CD4-positive, alpha-beta T cell (primary cell): ENCODE data around the gene TSPAN2. TPM values are rescaled to one million over a fixed set of nuclear protein-coding genes. Genes with fewer than 3 reads are reported as not detected.

Source experiments
- ATAC-seq: fragments of 200-7000 bp; cut with Tn5 transposase; one replicate; pipeline ENCODE4 v1.10.0; 2022; ENCODE audit warnings: mild to moderate bottlenecking; ENCODE audit not compliant: poor library complexity
- CTCF ChIA-PET: fragments of 350-600 bp; sonication (Branson Sonifier 250); formaldehyde crosslinking; loops from one replicate; lab custom pipeline; 2021; ENCODE audit warnings: antibody characterized with exemption, inconsistent platforms; lab: Charles Lee
- POLR2A ChIA-PET: fragments of 350-600 bp; sonication (Branson Sonifier 250); formaldehyde crosslinking; loops from one replicate; lab custom pipeline; 2021; ENCODE audit warnings: antibody characterized with exemption, inconsistent platforms; lab: Charles Lee
- DNase-seq, 14 experiments: peaks; one replicate each; pipeline ENCODE4 v3.0.0-alpha.2; 2013 to 2020; ENCODE audit warnings: mixed read lengths in 2 of 14
- H3K27ac ChIP-seq, 2 donors: one replicate each; pipeline versions ENCODE4 v1.5.1 to v1.7.0; 2013; ENCODE audit warnings: low read length in 2 of 2, low read depth in 1 of 2, mild to moderate bottlenecking in 1 of 2
- H3K27me3 ChIP-seq, 2 experiments: 1 replicate in 1 of 2; 2 replicates in 1 of 2; pipeline versions ENCODE4 v1.6.1 to v1.7.0; 2013; ENCODE audit warnings: low read length in 2 of 2, control low read depth in 1 of 2, mild to moderate bottlenecking in 1 of 2, moderate library complexity in 1 of 2; ENCODE audit not compliant: insufficient read depth in 2 of 2, control insufficient read depth in 1 of 2
- H3K36me3 ChIP-seq: one replicate; pipeline ENCODE4 v1.6.1; 2013; ENCODE audit warnings: low read length, control low read depth; ENCODE audit not compliant: insufficient read depth
- H3K4me1 ChIP-seq: one replicate; pipeline ENCODE4 v1.6.1; 2013; ENCODE audit warnings: low read length, control low read depth; ENCODE audit not compliant: insufficient read depth
- H3K4me3 ChIP-seq: one replicate; pipeline ENCODE4 v1.5.1; 2013; ENCODE audit warnings: mild to moderate bottlenecking, low read length, moderate library complexity
- H3K9me3 ChIP-seq, 2 experiments: 1 replicate in 1 of 2; 2 replicates in 1 of 2; pipeline versions ENCODE4 v1.6.1 to v1.7.0; 2013; ENCODE audit warnings: low read length in 2 of 2, mild to moderate bottlenecking in 2 of 2, control low read depth in 1 of 2, moderate library complexity in 1 of 2; ENCODE audit not compliant: control insufficient read depth in 1 of 2, insufficient read depth in 1 of 2
- H3K27ac Mint-ChIP-seq: one replicate; pipeline ENCODE4 v1.8.0; 2020; ENCODE audit warnings: mixed read lengths
- H3K27me3 Mint-ChIP-seq: one replicate; pipeline ENCODE4 v1.8.0; 2021; ENCODE audit warnings: mixed read lengths
- H3K36me3 Mint-ChIP-seq: one replicate; pipeline ENCODE4 v1.8.0; 2021; ENCODE audit warnings: low read depth, mixed read lengths
- H3K4me1 Mint-ChIP-seq: one replicate; pipeline ENCODE4 v1.8.0; 2021; ENCODE audit warnings: low read depth, mixed read lengths
- H3K4me3 Mint-ChIP-seq: one replicate; pipeline ENCODE4 v1.8.0; 2020; ENCODE audit warnings: mild to moderate bottlenecking, mixed read lengths
- H3K9me3 Mint-ChIP-seq: one replicate; pipeline ENCODE4 v1.8.0; 2020; ENCODE audit warnings: mixed read lengths
- CTCF ChIP-seq: fragments of 200-600 bp; IDR thresholded peaks from one replicate; pipeline ENCODE4 v1.8.0; 2022; ENCODE audit warnings: antibody characterized with exemption, mild to moderate bottlenecking
- intact Hi-C, 2 experiments: fragments of 100-400 bp; cut with DNase I in 1 of 2; cut with micrococcal nuclease in 1 of 2; formaldehyde crosslinking; loops; one replicate each; pipeline versions ENCODE4 v1.15.1 to v1.9.0; 2023 to 2025; cut with DNase I, micrococcal nuclease
- total RNA-seq, 174 experiments: library from RNA in 2 of 174; stranded (reverse) in 2 of 174; gene quantifications; one replicate each; pipeline ENCODE4 v1.2.3 and lab custom pipeline; 2021 to 2026

The TSPAN2 gene
- total RNA-seq, 2 experiments from 2014 or later: 0.95 to 1.6 TPM

GRCh38 chr1:115118086-115118485 lies 28.8 kb upstream of the TSPAN2 start:
- H3K4me1 Mint-ChIP-seq: no peaks in the 10 kb centered on the region
- ATAC-seq (no peak), DNase-seq (no peak)
- H3K27me3 ChIP-seq: peaks cover 10 to 15% of the 10 kb centered on the region in 2 experiments
- no peak overlapping the region for H3K27ac Mint-ChIP-seq
- POLR2A ChIA-PET: no interaction called here
- peaks cover 11 to 28% of the 10 kb centered on the region in 2 experiments for H3K9me3 ChIP-seq
- H3K27ac ChIP-seq: no peak overlapping the region
- H3K27me3 Mint-ChIP-seq: peaks cover 40% of the 10 kb centered on the region
- intact Hi-C loops: no loop called here
- H3K9me3 Mint-ChIP-seq: peaks cover 14% of the 10 kb centered on the region
- CTCF ChIA-PET: no interaction called here
- H3K36me3 Mint-ChIP-seq: peaks cover 2% of the 10 kb centered on the region
- H3K4me3 ChIP-seq: no peak overlapping the region
- H3K4me3 Mint-ChIP-seq: no peak overlapping the region
- H3K36me3 ChIP-seq: no peaks in the 10 kb centered on the region
- peaks cover 9% of the 10 kb centered on the region for H3K4me1 ChIP-seq
- TF ChIP-seq CTCF: no peak

- Histone ChIP-seq H3K27me3 (peaks cover 4 to 12% of the 10 kb centered on the region in 2 experiments), H3K36me3 (no peaks in the 10 kb centered on the region), H3K4me3 (no peak overlapping the region), H3K4me1 (peaks cover 16% of the 10 kb centered on the region), H3K9me3 (peaks cover 8 to 20% of the 10 kb centered on the region in 2 experiments), H3K27ac (no peak overlapping the region)
- ChIA-PET CTCF (no interaction called here), POLR2A (no interaction called here)
- peaks cover 12% of the 10 kb centered on the region for H3K9me3 Mint-ChIP-seq
- H3K36me3 Mint-ChIP-seq: no peaks in the 10 kb centered on the region
- H3K4me1 Mint-ChIP-seq: peaks cover 5% of the 10 kb centered on the region
- H3K27ac Mint-ChIP-seq: no peak overlapping the region
- ATAC-seq (no peak), DNase-seq (no peak)
- no peak overlapping the region for H3K4me3 Mint-ChIP-seq
- H3K27me3 Mint-ChIP-seq: peaks cover 37% of the 10 kb centered on the region
- intact Hi-C loops: no loop called here
- TF ChIP-seq CTCF: no peak
Observed at GRCh38 chr1:115117298-115117697, 28.0 kb upstream of the TSPAN2 start.

GRCh38 chr1:115116512-115116911 lies 27.2 kb upstream of the TSPAN2 start:
- H3K27ac ChIP-seq: no peak overlapping the region
- Mint-ChIP-seq H3K4me1 (peaks cover 7% of the 10 kb centered on the region), H3K9me3 (peaks cover 5% of the 10 kb centered on the region), H3K27me3 (peaks cover 29% of the 10 kb centered on the region), H3K27ac (no peak overlapping the region), H3K4me3 (no peak overlapping the region), H3K36me3 (no peaks in the 10 kb centered on the region)
- no peaks in the 10 kb centered on the region for H3K36me3 ChIP-seq
- DNase-seq (no peak), ATAC-seq (no peak)
- ChIA-PET POLR2A (no interaction called here), CTCF (no interaction called here)
- no peak overlapping the region for H3K4me3 ChIP-seq
- H3K27me3 ChIP-seq: peaks cover 4 to 12% of the 10 kb centered on the region in 2 experiments
- no peak for TF ChIP-seq CTCF
- peaks cover 6 to 13% of the 10 kb centered on the region in 2 experiments for H3K9me3 ChIP-seq
- H3K4me1 ChIP-seq: peaks cover 16% of the 10 kb centered on the region
- intact Hi-C loops: no loop called here
